ENCODE data around the gene CYSTM1. TPM values are rescaled to one million over a fixed set of nuclear protein-coding genes. Genes with fewer than 3 reads are reported as not detected.

Gene CYSTM1
- total and polyA plus RNA-seq, 2 donors = 7.8 to 65.2 TPM

DNA sequence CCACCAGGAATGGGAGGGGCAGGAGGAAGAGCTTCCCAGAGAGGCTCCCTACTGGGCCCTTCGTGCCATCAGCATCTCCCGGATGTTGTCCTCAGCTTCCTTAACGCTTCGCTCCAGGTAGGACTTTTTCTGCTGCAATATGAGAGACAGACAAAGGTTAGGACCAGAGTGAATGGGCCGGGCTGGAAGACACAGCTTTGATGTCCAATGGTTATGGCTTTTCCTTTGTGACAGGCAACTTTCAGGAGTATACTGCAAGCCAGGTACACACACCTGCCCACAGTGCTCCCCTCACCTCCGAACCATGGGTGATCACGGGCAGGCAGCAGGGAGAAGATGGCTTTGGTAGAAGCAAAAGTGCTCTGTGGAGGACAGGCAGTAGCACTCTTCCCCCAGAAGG lies 70.9 kb downstream of the CYSTM1 start:
- Histone ChIP-seq H3K4me1 (ENCODE audit: insufficient read depth) (no peaks in the 10 kb centered on the region), H3K4me3 (ENCODE audit: low read depth, low read length) (no peak overlapping the region), H3K27ac (ENCODE audit: low read depth) (no peak overlapping the region), H3K36me3 (ENCODE audit: insufficient read depth) (no peaks in the 10 kb centered on the region)
- WGBS = 84% methylated on average over 7 of the region's 7 CpGs
- no peak for DNase-seq (ENCODE audit: extremely low spot score)

GRCh38 chr5:140246378-140247122 lies 71.6 kb downstream of the CYSTM1 start:
- H3K4me1 ChIP-seq (ENCODE audit: insufficient read depth) = no peaks in the 10 kb centered on the region

DNA sequence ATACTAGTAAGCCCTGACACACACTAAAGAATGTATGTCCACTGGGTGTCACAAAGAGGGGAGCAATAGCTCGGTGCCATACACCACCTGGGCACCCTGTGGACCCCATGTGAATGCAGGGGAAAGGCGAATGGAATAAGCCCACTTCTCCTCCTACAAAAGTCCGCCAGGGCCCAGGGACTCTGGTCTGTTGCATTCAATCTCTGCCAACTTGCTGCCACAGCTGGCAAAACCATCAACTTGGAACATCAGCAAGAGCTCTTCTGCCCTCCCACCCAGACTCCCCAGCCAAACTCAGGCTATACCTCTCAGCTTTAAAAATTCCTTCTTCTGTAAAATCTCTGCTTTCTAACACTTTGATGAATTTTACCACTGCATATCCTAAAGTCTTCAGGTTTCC lies 73.4 kb downstream of the CYSTM1 start:
- Histone ChIP-seq H3K4me1 (ENCODE audit: insufficient read depth) (no peaks in the 10 kb centered on the region), H3K27ac (ENCODE audit: low read depth) (no peak overlapping the region), H3K36me3 (ENCODE audit: insufficient read depth) (no peaks in the 10 kb centered on the region), H3K4me3 (ENCODE audit: low read depth, low read length) (no peak overlapping the region)
- no peak for DNase-seq (ENCODE audit: extremely low spot score)
- WGBS = 93% methylated on average over 3 of the region's 3 CpGs

More at GRCh38 chr5:140246378-140247122, 71.6 kb downstream of the CYSTM1 start:
- Histone ChIP-seq H3K4me3 (ENCODE audit: low read depth, low read length) (no peak overlapping the region), H3K27ac (ENCODE audit: low read depth) (no peak overlapping the region), H3K36me3 (ENCODE audit: insufficient read depth) (no peaks in the 10 kb centered on the region)
- DNase-seq (ENCODE audit: extremely low spot score) = no peak
- 29% methylated on average over 8 of the region's 8 CpGs for WGBS

DNA sequence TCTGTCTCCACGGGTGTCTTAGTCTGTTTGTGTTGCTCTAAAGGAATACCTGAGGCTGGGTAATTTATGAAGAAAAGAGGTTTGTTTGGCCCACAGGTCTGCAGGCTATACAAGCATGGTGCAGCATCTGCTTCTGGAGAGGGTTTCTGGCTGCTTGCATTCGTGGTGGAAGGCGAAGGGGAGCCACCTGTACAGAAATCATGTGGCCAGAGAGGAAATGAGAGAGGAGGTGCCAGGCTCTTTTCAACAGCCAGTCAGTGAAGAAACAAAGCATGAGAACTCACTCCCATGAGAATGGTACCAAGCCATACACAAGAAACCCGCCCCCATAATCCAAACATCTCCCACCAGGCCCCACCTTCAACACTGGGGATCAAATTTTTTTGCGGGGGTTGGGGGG lies 74.5 kb downstream of the CYSTM1 start:
- DNase-seq (ENCODE audit: extremely low spot score) = no peak
- no peaks in the 10 kb centered on the region for H3K4me1 ChIP-seq (ENCODE audit: insufficient read depth)
- no peaks in the 10 kb centered on the region for H3K36me3 ChIP-seq (ENCODE audit: insufficient read depth)
- WGBS = 87% methylated on average over 5 of the region's 5 CpGs
- H3K4me3 ChIP-seq (ENCODE audit: low read depth, low read length) = no peak overlapping the region
- no peak overlapping the region for H3K27ac ChIP-seq (ENCODE audit: low read depth)

DNA sequence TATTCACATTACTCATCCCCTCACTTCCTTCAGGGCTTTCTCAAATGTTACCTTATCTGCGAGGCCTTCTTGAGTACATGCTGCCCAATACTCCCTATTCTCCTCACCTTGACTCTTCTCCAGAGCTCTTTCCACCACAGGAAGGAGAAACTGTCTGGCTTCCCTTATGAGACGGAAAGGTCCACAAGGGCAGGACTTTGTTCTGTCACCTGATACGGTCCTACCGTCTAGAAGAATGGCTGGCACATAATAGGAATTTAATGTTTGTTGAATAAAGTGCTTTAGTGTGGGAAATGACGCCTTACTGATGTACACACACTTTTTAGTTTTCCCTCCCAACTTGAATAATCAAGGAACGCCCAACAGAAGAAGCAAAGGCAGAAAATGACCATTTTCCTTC lies 75.4 kb downstream of the CYSTM1 start:
- DNase-seq (ENCODE audit: extremely low spot score) = no peak
- no peak overlapping the region for H3K27ac ChIP-seq (ENCODE audit: low read depth)
- 89% methylated on average over 6 of the region's 6 CpGs for WGBS
- H3K36me3 ChIP-seq (ENCODE audit: insufficient read depth) = no peaks in the 10 kb centered on the region
- no peaks in the 10 kb centered on the region for H3K4me1 ChIP-seq (ENCODE audit: insufficient read depth)
- no peak overlapping the region for H3K4me3 ChIP-seq (ENCODE audit: low read depth, low read length)

DNA sequence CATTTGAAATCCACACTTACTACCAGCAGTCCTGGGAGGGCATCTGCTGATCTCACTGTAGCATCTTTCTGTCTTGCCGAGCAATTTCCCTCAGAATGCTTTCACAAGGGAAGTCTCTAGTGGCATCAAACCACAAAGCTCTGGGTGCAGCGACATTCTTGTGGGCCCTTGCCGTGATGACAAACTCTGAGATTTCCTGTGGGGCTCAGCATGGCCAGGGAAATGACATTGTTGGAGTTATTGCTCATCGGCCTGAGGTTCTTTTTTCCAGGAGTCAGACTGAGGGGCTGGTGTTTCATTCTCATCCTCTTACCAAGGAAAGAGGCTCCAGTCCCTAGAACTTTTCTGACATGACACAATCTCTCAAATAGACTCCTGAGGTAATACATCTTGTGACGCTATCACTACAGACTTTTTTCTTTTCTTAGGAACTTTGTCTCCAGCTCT lies 76.6 kb downstream of the CYSTM1 start:
- WGBS = 72% methylated on average over 5 of the region's 5 CpGs
- no peaks in the 10 kb centered on the region for H3K4me1 ChIP-seq (ENCODE audit: insufficient read depth)
- no peak overlapping the region for H3K4me3 ChIP-seq (ENCODE audit: low read depth, low read length)
- no peak overlapping the region for H3K27ac ChIP-seq (ENCODE audit: low read depth)
- DNase-seq (ENCODE audit: extremely low spot score) = no peak
- no peaks in the 10 kb centered on the region for H3K36me3 ChIP-seq (ENCODE audit: insufficient read depth)

GRCh38 chr5:140252470-140253126 lies 77.6 kb downstream of the CYSTM1 start:
- no peak overlapping the region for H3K4me3 ChIP-seq (ENCODE audit: low read depth, low read length)
- no peaks in the 10 kb centered on the region for H3K36me3 ChIP-seq (ENCODE audit: insufficient read depth)
- no peak for DNase-seq (ENCODE audit: extremely low spot score)
- no peaks in the 10 kb centered on the region for H3K4me1 ChIP-seq (ENCODE audit: insufficient read depth)
- H3K27ac ChIP-seq (ENCODE audit: low read depth) = no peak overlapping the region
- WGBS = 96% methylated on average over 10 of the region's 10 CpGs

GRCh38 chr5:140253985-140254384 lies 79.0 kb downstream of the CYSTM1 start:
- no peak for DNase-seq (ENCODE audit: extremely low spot score)
- Histone ChIP-seq H3K4me3 (ENCODE audit: low read depth, low read length) (no peak overlapping the region), H3K36me3 (ENCODE audit: insufficient read depth) (no peaks in the 10 kb centered on the region), H3K4me1 (ENCODE audit: insufficient read depth) (no peaks in the 10 kb centered on the region), H3K27ac (ENCODE audit: low read depth) (no peak overlapping the region)
- WGBS = 32% methylated on average over 4 of the region's 4 CpGs

GRCh38 chr5:140255460-140256157 lies 80.6 kb downstream of the CYSTM1 start:
- H3K4me3 ChIP-seq (ENCODE audit: low read depth, low read length) = no peak overlapping the region
- 88% methylated on average over 4 of the region's 4 CpGs for WGBS

DNA sequence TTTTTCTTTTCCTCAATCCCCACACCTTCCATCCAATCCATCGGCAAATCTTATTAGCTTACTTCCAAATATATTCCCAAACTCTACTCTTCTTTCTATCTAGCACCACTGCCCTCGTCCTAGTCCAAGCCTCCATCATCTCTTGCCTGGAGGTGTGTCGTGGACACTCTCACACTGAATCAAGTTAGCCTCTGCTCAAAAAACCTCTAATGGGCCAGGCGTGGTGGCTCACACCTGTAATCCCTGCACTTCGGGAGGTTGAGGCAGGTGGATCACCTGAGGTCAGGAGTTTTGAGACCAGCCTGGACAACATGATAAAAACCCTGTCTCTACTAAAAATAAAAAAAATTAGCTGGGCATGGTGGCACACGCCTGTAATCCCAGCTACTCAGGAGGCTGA lies 81.7 kb downstream of the CYSTM1 start:
- Histone ChIP-seq H3K4me1 (ENCODE audit: insufficient read depth) (no peaks in the 10 kb centered on the region), H3K27ac (ENCODE audit: low read depth) (no peak overlapping the region), H3K4me3 (ENCODE audit: low read depth, low read length) (no peak overlapping the region), H3K36me3 (ENCODE audit: insufficient read depth) (no peaks in the 10 kb centered on the region)
- no peak for DNase-seq (ENCODE audit: extremely low spot score)
- 93% methylated on average over 6 of the region's 6 CpGs for WGBS

More at GRCh38 chr5:140255460-140256157, 80.6 kb downstream of the CYSTM1 start:
- no peaks in the 10 kb centered on the region for H3K36me3 ChIP-seq (ENCODE audit: insufficient read depth)
- DNase-seq (ENCODE audit: extremely low spot score) = no peak
- no peaks in the 10 kb centered on the region for H3K4me1 ChIP-seq (ENCODE audit: insufficient read depth)
- no peak overlapping the region for H3K27ac ChIP-seq (ENCODE audit: low read depth)

GRCh38 chr5:140258016-140258415 lies 83.0 kb downstream of the CYSTM1 start:
- Histone ChIP-seq H3K4me1 (ENCODE audit: insufficient read depth) (no peaks in the 10 kb centered on the region), H3K27ac (ENCODE audit: low read depth) (no peak overlapping the region), H3K4me3 (ENCODE audit: low read depth, low read length) (no peak overlapping the region), H3K36me3 (ENCODE audit: insufficient read depth) (no peaks in the 10 kb centered on the region)
- whole genome bisulfite sequencing = 70% methylated on average over 3 of the region's 3 CpGs
- no peak for DNase-seq (ENCODE audit: extremely low spot score)

GRCh38 chr5:140258873-140259272 lies 83.9 kb downstream of the CYSTM1 start:
- Histone ChIP-seq H3K4me3 (ENCODE audit: low read depth, low read length) (no peak overlapping the region), H3K27ac (ENCODE audit: low read depth) (no peak overlapping the region), H3K4me1 (ENCODE audit: insufficient read depth) (no peaks in the 10 kb centered on the region), H3K36me3 (ENCODE audit: insufficient read depth) (no peaks in the 10 kb centered on the region)
- 95% methylated on average over 4 of the region's 4 CpGs for WGBS
- DNase-seq (ENCODE audit: extremely low spot score) = no peak

- H3K4me1 ChIP-seq (ENCODE audit: insufficient read depth) = no peaks in the 10 kb centered on the region
- 94% methylated on average over 2 of the region's 2 CpGs for WGBS
- no peaks in the 10 kb centered on the region for H3K36me3 ChIP-seq (ENCODE audit: insufficient read depth)
- DNase-seq (ENCODE audit: extremely low spot score) = no peak
- no peak overlapping the region for H3K4me3 ChIP-seq (ENCODE audit: low read depth, low read length)
- no peak overlapping the region for H3K27ac ChIP-seq (ENCODE audit: low read depth)
These were observed 84.5 kb downstream of the CYSTM1 start for GRCh38 chr5:140259500-140259899.

Data from urinary bladder (tissue), 4 donors.